Activated CD4-positive, alpha-beta T cell treated with anti-CD3 and anti-CD28 coated beads, Interleukin-2, amount 50 U/mL, for 4 hours (primary cell): ENCODE measurements around the gene WT1.

Experiments
- DNase-seq, 2 experiments: peaks; one replicate each; pipeline ENCODE4 v3.0.0-alpha.2; 2020

The WT1 gene

GRCh38 chr11:32420937-32421901 lies 14.1 kb downstream of the WT1 start:
- DNase-seq = no peak

- no peak for DNase-seq
These were observed 15.2 kb downstream of the WT1 start for GRCh38 chr11:32420139-32420538.

DNA sequence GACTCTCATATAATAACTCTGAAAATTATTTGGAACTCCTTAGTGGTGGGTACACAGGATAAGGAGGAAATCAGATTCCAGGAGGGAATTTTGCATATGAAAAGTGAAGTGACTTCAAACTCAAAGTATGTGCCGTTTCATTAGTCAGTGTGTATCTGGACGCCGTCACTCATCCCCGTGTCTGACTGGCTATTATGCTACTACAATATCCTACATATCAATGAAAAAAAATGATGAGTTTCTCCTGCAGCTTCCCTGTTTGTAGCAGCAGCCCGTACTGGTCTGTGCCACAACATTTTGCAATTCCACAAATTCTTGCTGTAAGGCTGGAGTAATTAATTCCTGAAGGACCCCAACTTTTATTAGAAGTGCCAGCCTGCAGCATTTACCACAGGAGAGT lies 16.5 kb downstream of the WT1 start:
- no peak for DNase-seq

GRCh38 chr11:32417806-32418205 lies 17.5 kb downstream of the WT1 start:
- no peak for DNase-seq

GRCh38 chr11:32416301-32416700 lies 19.0 kb downstream of the WT1 start:
- DNase-seq = no peak

DNA sequence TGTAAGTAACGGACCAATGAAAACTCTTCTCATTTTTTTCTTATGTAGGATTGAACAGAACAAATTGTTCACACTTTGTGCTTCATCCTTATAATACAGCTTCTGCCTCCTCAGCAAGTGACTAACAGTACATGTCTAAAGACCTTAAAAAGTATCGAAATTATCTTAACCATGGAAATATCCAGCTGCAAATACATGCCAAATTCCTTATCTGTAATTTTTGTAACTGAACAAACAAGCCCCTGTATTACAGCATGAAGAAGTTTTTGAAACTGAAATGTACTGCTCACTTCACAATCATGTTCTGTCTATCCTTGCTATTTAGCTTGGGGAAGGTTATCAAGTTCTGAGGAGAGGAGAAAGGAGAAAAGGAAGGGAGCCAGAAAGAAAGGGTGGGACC lies 20.4 kb downstream of the WT1 start:
- no peak for DNase-seq

- no peak for DNase-seq
These were observed 23.3 kb downstream of the WT1 start for GRCh38 chr11:32411942-32412615.

- DNase-seq = no peak
These were observed 29.7 kb downstream of the WT1 start for GRCh38 chr11:32405592-32405991.

GRCh38 chr11:32402836-32403235 lies 32.5 kb downstream of the WT1 start:
- DNase-seq = no peak

DNA sequence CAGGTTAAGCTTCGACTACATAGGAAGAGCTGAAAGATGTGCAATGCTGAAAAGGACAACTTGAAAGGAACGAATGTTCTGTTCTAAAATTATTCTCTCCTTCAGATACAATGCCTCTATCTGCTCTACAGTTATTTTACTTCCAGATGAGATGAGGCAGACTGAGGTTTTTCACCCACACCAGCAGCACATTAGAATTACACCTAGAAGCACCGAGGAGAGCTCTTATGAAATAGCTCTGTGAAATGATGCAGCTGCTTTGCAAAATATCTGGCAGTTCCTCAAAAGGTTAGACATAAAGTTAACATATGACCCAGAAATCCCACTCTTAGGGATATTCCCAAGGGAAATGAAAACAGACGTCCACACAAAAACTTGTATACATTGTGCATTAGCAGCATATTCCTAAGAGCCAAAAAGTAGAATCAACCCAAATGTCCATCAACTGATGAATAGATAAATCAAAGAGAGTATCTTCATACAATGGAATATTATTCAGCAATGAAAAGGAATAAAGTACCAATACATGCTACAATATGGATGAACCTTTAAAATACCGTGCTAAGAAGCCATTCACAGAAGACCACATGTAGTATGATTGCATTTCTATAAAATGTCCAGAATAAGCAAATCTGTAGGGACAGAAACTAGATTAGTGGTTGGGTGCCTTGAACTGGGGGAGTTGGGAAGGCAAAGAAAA lies 34.5 kb downstream of the WT1 start:
- no peak for DNase-seq

DNA sequence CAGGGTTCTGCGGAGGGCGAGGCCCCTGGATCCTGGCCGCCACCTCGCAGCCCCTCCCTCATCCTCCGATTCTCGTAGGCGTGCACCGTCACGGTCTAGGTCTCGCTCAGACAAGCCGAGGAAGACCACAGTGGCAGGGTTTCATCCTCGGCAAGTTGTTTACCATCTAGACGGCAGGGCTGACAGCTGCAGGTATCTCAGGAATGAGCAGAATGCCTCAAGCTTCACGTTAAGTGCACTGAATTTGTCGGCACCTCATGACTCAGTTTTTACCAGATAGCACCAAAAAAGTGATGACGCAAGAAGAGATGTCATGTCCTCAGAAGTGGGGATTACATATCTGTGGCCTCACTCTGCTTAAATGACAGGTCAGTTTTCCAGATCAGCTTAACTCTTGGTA lies 35.1 kb downstream of the WT1 start:
- DNase-seq = no peak

GRCh38 chr11:32396991-32397390 lies 38.3 kb downstream of the WT1 start:
- no peak for DNase-seq

DNA sequence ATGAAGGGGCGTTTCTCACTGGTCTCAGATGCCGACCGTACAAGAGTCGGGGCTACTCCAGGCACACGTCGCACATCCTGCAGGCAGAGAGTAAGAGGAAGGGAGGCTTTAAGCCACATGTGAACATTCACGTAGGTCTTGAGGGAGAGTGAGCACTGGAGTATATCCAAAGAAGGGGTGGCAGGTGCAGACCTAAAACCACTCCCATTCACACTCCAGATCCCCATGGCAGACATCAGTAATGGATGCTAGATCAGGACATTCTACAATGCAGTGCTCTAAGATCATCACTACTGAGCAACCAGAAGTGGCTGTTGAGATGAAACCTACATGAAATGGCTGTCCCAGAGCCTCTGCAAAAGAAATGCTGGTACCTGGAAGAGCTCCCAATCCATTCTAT lies 39.0 kb downstream of the WT1 start:
- no peak for DNase-seq

- no peak for DNase-seq
These were observed 40.2 kb downstream of the WT1 start for GRCh38 chr11:32395127-32395526.

DNA sequence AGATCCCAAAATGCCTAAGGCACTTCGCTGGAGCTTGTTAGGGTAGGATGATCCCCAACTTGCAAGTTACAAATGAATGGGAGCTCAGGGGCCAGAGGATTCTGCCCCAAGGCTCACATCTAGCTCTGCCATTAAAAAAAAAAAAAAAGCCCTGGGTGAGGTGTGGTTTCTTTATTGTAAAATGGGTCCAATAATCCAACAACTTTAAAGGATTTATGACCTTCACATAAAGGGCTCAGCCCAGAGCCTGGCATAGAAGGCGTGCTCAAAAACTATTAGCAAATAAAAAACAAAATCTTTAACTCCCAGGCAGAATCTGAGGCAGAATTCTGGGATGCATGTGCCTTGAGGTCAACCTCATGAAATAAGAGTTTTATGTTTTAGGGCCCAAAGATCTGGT lies 42.5 kb downstream of the WT1 start:
- no peak for DNase-seq

DNA sequence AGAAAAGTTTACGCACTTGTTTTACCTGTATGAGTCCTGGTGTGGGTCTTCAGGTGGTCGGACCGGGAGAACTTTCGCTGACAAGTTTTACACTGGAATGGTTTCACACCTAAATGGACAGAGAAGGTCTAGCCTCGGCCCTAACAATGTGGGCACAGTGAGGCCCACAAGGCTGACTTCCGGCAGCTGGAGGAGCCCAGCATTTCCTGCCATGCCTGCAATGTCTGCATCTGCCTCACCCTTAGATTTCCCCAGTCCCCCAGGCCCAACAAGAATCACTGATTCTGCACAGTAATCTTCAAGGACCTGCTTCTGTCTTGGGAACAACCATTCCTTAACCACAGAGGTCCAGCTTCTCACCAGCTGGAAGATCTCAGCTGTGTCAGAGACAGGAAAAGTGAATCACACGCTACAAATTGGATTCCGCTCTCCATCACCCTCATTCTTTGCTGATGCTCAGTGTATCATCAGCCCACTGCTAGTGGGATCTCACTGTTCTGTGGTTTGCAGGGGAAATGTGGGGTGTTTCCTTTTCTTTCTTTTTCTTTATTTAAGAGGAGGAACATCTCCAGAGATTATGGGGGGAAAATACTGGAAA lies 43.3 kb downstream of the WT1 start:
- no peak for DNase-seq

- no peak for DNase-seq
These were observed 43.9 kb downstream of the WT1 start for GRCh38 chr11:32391479-32391878.

GRCh38 chr11:32390712-32391111 lies 44.6 kb downstream of the WT1 start:
- no peak for DNase-seq

- DNase-seq = no peak
These were observed 46.2 kb downstream of the WT1 start for GRCh38 chr11:32388871-32389770.

DNA sequence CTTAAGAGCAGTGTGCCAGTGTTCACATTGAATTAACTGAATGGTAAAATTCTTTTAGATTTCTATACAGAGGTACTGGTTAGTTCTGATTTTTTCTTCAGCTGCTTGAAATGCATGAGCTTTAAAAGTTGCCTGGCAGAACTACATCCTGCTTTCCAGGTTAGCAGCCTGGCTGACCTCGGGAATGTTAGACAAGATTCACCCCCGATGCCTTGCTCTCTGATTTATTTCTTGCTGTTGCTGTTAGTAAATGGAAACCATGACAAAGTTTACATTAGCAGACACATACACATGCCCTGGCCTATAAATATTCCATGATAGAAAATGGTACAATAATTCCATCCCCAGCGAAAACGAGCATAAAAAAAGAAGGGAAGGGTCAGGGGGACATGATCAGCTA lies 47.0 kb downstream of the WT1 start:
- no peak for DNase-seq

GRCh38 chr11:32387411-32387810 lies 47.9 kb downstream of the WT1 start:
- no peak for DNase-seq

- DNase-seq = no peak
These were observed 48.5 kb downstream of the WT1 start for GRCh38 chr11:32386770-32387377.
